ENCODE measurements around the gene VSIR.

DNA sequence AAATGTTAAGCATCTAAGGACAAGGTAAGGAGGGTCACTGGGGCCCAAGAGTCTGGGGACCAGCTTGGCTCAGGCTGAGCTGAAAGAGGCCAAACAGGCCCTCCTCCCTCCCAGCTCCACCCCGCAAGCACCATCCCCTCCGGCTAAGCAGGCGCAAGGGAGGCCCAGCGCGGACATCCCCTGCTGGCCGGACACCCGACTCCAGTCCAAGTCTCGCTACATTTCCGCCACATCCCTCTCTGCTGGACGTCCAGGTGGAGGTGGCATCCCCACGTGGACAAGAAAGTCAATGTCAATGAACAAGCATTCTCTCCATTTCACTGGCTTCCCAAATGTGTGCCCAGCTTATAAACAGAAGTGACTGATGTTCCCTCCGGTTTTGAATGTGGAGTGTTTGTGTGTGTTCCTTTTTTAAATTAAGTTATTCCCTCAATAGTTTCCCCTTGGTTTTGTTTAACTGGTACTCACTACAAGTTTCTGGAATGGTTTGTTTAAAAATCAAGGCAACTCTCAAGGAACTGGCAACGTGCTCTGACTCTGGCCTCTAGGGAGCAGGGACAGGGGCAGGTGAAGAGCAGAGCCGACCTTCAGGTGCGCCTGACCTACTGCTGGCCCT lies 42.3 kb upstream of the VSIR start:
- TF ChIP-seq, protein P1, sequence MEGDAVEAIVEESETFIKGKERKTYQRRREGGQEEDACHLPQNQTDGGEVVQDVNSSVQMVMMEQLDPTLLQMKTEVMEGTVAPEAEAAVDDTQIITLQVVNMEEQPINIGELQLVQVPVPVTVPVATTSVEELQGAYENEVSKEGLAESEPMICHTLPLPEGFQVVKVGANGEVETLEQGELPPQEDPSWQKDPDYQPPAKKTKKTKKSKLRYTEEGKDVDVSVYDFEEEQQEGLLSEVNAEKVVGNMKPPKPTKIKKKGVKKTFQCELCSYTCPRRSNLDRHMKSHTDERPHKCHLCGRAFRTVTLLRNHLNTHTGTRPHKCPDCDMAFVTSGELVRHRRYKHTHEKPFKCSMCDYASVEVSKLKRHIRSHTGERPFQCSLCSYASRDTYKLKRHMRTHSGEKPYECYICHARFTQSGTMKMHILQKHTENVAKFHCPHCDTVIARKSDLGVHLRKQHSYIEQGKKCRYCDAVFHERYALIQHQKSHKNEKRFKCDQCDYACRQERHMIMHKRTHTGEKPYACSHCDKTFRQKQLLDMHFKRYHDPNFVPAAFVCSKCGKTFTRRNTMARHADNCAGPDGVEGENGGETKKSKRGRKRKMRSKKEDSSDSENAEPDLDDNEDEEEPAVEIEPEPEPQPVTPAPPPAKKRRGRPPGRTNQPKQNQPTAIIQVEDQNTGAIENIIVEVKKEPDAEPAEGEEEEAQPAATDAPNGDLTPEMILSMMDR (conservative IDR thresholded peaks at IDR 0.05; ENCODE audit: low read length), result no peak
- TF ChIP-seq EZH2phosphoT487 (IDR thresholded peaks at IDR 0.05; ENCODE audit: borderline replicate concordance), result no peak
